HepG2 (cell line): ENCODE results near the gene DNAH8. TPM values are rescaled to one million over a fixed set of nuclear protein-coding genes. Genes with fewer than 3 reads are reported as not detected.

Experiments
- ATAC-seq: fragments of 200-7000 bp; cut with Tn5 transposase; 3 replicates; pipeline ENCODE4 v1.9.1; 2020; ENCODE audit warnings: mild to moderate bottlenecking, moderate library complexity
- BruUV-seq: library from RNA; stranded (reverse); fragments of 400-500 nt; replicated peaks from 2 replicates; lab custom pipeline; 2021; lab: Mats Ljungman, UMichigan
- CTCF ChIA-PET: fragments of 300-600 bp; formaldehyde crosslinking; extraction: SDS; loops from one replicate; lab custom pipeline; 2021; ENCODE audit warnings: low total read pairs, inconsistent platforms, low intra/inter-chr PET ratio; lab: Yijun Ruan, JAX
- POLR2A ChIA-PET: fragments of 350-600 bp; sonication (Branson Sonifier 250); formaldehyde crosslinking; loops from one replicate; lab custom pipeline; 2020; ENCODE audit warnings: antibody characterized with exemption, inconsistent platforms; lab: Yijun Ruan, JAX
- DNase-seq: peaks from one replicate; pipeline ENCODE4 v3.0.0-alpha.2; 2015; ENCODE audit warnings: low spot score
- FAIRE-seq: peaks from 3 replicates; lab custom pipeline; 2011; peaks lifted over from hg19 to GRCh38; lab: Jason Lieb, UNC
- H2AFZ ChIP-seq: one replicate; pipeline ENCODE4 v1.6.1; 2011; ENCODE audit warnings: low read length, inconsistent platforms
- H3K27ac ChIP-seq: fragments of 300-600 bp; 3 replicates; pipeline ENCODE4 v1.8.0; 2011; ENCODE audit warnings: mixed run types, mild to moderate bottlenecking, mixed read lengths, low read length, inconsistent platforms; ENCODE audit not compliant: insufficient read depth; ENCODE audit errors: extremely low read length
- H3K27me3 ChIP-seq, 2 experiments: fragments of 200-600 bp in 1 of 2; 2 replicates in 1 of 2; 3 replicates in 1 of 2; pipeline versions ENCODE4 v1.6.0 to v1.8.0; 2011; ENCODE audit warnings: low read length in 2 of 2, mild to moderate bottlenecking in 2 of 2, moderate library complexity in 2 of 2, inconsistent platforms in 1 of 2; ENCODE audit not compliant: insufficient read depth in 2 of 2, control insufficient read depth in 1 of 2
- H3K36me3 ChIP-seq, 2 experiments: fragments of 200-600 bp in 1 of 2; replicated peaks in 1 of 2; 2 replicates in 1 of 2; 3 replicates in 1 of 2; pipeline versions ENCODE4 v1.5.1 to v1.8.0; 2011; ENCODE audit warnings: low read length in 2 of 2, inconsistent platforms in 1 of 2; ENCODE audit not compliant: insufficient read depth in 2 of 2, control insufficient read depth in 1 of 2
- H3K4me1 ChIP-seq: 2 replicates; pipeline ENCODE4 v1.5.1; 2012; ENCODE audit warnings: low read length, inconsistent platforms; ENCODE audit not compliant: insufficient read depth
- H3K4me2 ChIP-seq: 2 replicates; pipeline ENCODE4 v1.6.0; 2011; ENCODE audit warnings: low read depth, low read length, inconsistent platforms
- H3K4me3 ChIP-seq, 3 experiments: fragments of 200-600 bp in 1 of 3; sonication (generic), shearing (Covaris generic) in 1 of 3; replicated peaks in 1 of 3; 2 replicates each; pipeline ENCODE4 v1.5.1; 2011 to 2016; ENCODE audit warnings: low read length in 3 of 3, inconsistent platforms in 2 of 3, low read depth in 2 of 3, mild to moderate bottlenecking in 2 of 3, control low read depth in 1 of 3, mixed read lengths in 1 of 3; ENCODE audit not compliant: insufficient read depth in 1 of 3
- H3K79me2 ChIP-seq: one replicate; pipeline ENCODE4 v1.6.1; 2011; ENCODE audit warnings: low read length, inconsistent platforms; ENCODE audit not compliant: insufficient read depth
- H3K9ac ChIP-seq: 2 replicates; pipeline ENCODE4 v1.6.0; 2011; ENCODE audit warnings: mild to moderate bottlenecking, low read depth, low read length, inconsistent platforms; ENCODE audit not compliant: insufficient read depth
- H3K9me3 ChIP-seq: 2 replicates; pipeline ENCODE4 v1.5.1; 2012; ENCODE audit warnings: mild to moderate bottlenecking, low read length
- H4K20me1 ChIP-seq: 2 replicates; pipeline ENCODE4 v1.6.0; 2011; ENCODE audit warnings: inconsistent platforms, mild to moderate bottlenecking, low read length, moderate library complexity; ENCODE audit not compliant: insufficient read depth
- ARID2 ChIP-seq: sonication (generic); formaldehyde crosslinking; IDR thresholded peaks from 2 replicates; pipeline ENCODE4 v1.8.1; 2022; ENCODE audit warnings: mild to moderate bottlenecking, missing genetic modification reagents, borderline replicate concordance
- ARID3A ChIP-seq: IDR thresholded peaks from 2 replicates; pipeline ENCODE4 v1.6.1; 2012; ENCODE audit warnings: low read depth, low read length, improper control_type of control experiment
- DMTF1 ChIP-seq: sonication (generic); formaldehyde crosslinking; IDR thresholded peaks from 2 replicates; pipeline ENCODE4 v1.4.0; 2020; ENCODE audit warnings: mild to moderate bottlenecking, missing genetic modification reagents
- FOXK2 ChIP-seq: fragments of 450-650 bp; IDR thresholded peaks from 2 replicates; pipeline ENCODE4 v1.6.1; 2016
- GTF2F1 ChIP-seq: fragments of 150-350 bp; IDR thresholded peaks from 2 replicates; pipeline ENCODE4 v1.6.1; 2014; ENCODE audit warnings: low read length
- KDM4B ChIP-seq: sonication (generic); formaldehyde crosslinking; IDR thresholded peaks from 2 replicates; pipeline ENCODE4 v1.4.0; 2020; ENCODE audit warnings: missing genetic modification reagents
- POGZ ChIP-seq: sonication (generic); formaldehyde crosslinking; IDR thresholded peaks from 2 replicates; pipeline ENCODE4 v1.4.0; 2020; ENCODE audit warnings: mild to moderate bottlenecking, missing genetic modification reagents
- SAP130 ChIP-seq: IDR thresholded peaks from 2 replicates; pipeline ENCODE4 v1.6.1; 2016; ENCODE audit warnings: low read depth
- STAG1 ChIP-seq: sonication (generic); formaldehyde crosslinking; IDR thresholded peaks from 2 replicates; pipeline ENCODE4 v1.4.0; 2020; ENCODE audit warnings: missing genetic modification reagents
- TBX2 ChIP-seq: sonication (generic); formaldehyde crosslinking; IDR thresholded peaks from 2 replicates; pipeline ENCODE4 v1.5.0; 2020; ENCODE audit warnings: missing genetic modification reagents, mild to moderate bottlenecking, borderline replicate concordance
- TOE1 ChIP-seq: sonication (generic); formaldehyde crosslinking; IDR thresholded peaks from 2 replicates; pipeline ENCODE4 v1.4.0; 2020; ENCODE audit warnings: mild to moderate bottlenecking, missing genetic modification reagents
- ZBTB3 ChIP-seq: sonication (generic); formaldehyde crosslinking; IDR thresholded peaks from 2 replicates; pipeline ENCODE4 v1.4.0; 2020; ENCODE audit warnings: low read depth, mild to moderate bottlenecking, moderate library complexity, missing genetic modification reagents, borderline replicate concordance
- ZNF260 ChIP-seq: sonication (generic); formaldehyde crosslinking; IDR thresholded peaks from 2 replicates; pipeline ENCODE4 v1.4.0; 2020; ENCODE audit warnings: missing genetic modification reagents, low read depth, mild to moderate bottlenecking, borderline replicate concordance
- ZNF263 ChIP-seq: sonication (generic); formaldehyde crosslinking; IDR thresholded peaks from 2 replicates; pipeline ENCODE4 v1.4.0; 2020; ENCODE audit warnings: missing genetic modification reagents
- ZNF335 ChIP-seq: sonication (generic); formaldehyde crosslinking; IDR thresholded peaks from 2 replicates; pipeline ENCODE4 v1.4.0; 2020; ENCODE audit warnings: missing genetic modification reagents
- ZNF550 ChIP-seq: sonication (generic); formaldehyde crosslinking; IDR thresholded peaks from 2 replicates; pipeline ENCODE4 v1.4.0; 2020; ENCODE audit warnings: mild to moderate bottlenecking, missing genetic modification reagents, borderline replicate concordance
- ZNF567 ChIP-seq: sonication (generic); formaldehyde crosslinking; IDR thresholded peaks from 2 replicates; pipeline ENCODE4 v1.8.1; 2023; ENCODE audit warnings: mild to moderate bottlenecking, missing genetic modification reagents, borderline replicate concordance
- WGBS: methylation state at CpG from one replicate; pipeline ENCODE4 v1.1.6; 2017; ENCODE audit warnings: low lambda C conversion rate; 5-methylcytosine and 5-hydroxymethylcytosine counted together
- in situ Hi-C: cut with HindIII; loops from 2 replicates; pipeline ENCODE4 v1.10.0; 2017; ENCODE audit warnings: low pct_unique_long_range_greater_than_20kb; ENCODE audit not compliant: extremely low pct_ligation_motif_present
- intact Hi-C: fragments of 100-400 bp; cut with micrococcal nuclease; formaldehyde crosslinking; loops from one replicate; pipeline ENCODE4 v1.10.0; 2022; ENCODE audit not compliant: unreplicated experiment
- polyA plus RNA-seq, 8 experiments: library from polyadenylated mRNA; depleted of rRNA in 3 of 8; stranded (reverse) in 7 of 8; unstranded in 1 of 8; fragments of >200 nt; fragmentation: Illumina TruSeq in 4 of 8; extraction: Trizol in 4 of 8; gene quantifications; 2 replicates each; pipeline versions ENCODE4 v1.2.1 to v1.2.3, GENCODE V29; 2011 to 2016; ENCODE audit warnings: low read depth in 4 of 8, missing spikeins in 1 of 8, mixed read lengths in 1 of 8; ENCODE audit not compliant: insufficient read depth in 1 of 8
- total RNA-seq, 5 experiments: library from RNA; depleted of rRNA; stranded (reverse); fragments of >200 nt; fragmentation: Illumina TruSeq; extraction: Trizol; gene quantifications; 2 replicates each; pipeline ENCODE4 v1.2.3, GENCODE V29; 2016; ENCODE audit warnings: low read depth in 1 of 5

The DNAH8 gene
- total and polyA plus RNA-seq, 2 of the 13 experiments (the other 11 are each of a cell fraction or from before 2014, with no cell fraction given), result not detected

DNA sequence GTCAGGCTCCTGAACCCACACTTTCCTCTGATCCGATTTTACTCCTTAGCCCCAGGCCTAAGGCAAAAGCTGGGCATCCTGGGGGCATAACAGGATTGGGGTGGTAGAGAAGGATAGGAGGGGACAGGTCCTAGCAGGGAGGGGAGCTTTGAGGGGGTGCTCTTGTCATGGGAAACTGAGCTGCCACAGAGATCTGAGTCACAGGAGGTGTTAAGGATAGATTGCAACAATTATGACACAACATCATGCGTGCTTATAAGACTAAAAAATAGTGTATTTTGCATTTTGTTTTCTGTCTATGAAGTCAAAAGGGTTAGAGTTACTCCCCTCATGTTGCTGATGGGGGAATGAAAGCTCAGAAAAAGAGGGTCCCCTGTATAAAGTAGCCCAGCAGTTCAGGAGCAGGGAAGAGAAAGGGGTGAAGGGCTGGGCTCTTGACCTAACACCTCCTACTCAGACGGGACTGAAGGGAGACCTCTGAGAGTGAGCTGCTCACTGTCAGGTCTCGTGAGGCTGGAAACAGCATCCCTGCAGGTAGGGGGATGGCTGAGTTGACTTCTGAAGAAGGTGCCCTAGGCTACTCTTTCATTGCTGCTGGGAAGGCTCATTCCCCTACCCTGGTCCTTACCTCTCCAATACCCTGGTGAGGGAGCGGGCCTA is 335.5 kb downstream of the DNAH8 start (continued):
- no peak for TF ChIP-seq TOE1
- no peak for TF ChIP-seq DMTF1 (CRISPR knock-in tag)
- TF ChIP-seq ARID2 (CRISPR knock-in tag), result no peak

- Histone ChIP-seq H3K9me3 (no peaks in the 10 kb centered on the region), H3K27ac (no peak overlapping the region), H3K4me1 (no peaks in the 10 kb centered on the region), H3K9ac (no peak overlapping the region), H3K4me3 (no peak overlapping the region), H2AFZ (no peak overlapping the region), H3K27me3 (peaks cover 6 to 58% of the 10 kb centered on the region in 2 experiments), H3K36me3 (no peaks in the 10 kb centered on the region), H4K20me1 (no peaks in the 10 kb centered on the region), H3K4me2 (no peak overlapping the region), H3K79me2 (no peaks in the 10 kb centered on the region)
- ATAC-seq, result no peak
- in situ Hi-C loops (no loop called here), intact Hi-C loops (no loop called here)
- ChIA-PET POLR2A (no interaction called here), CTCF (no interaction called here)
- no peak for FAIRE-seq
- no peak for DNase-seq
- WGBS, result 8% methylated on average over 4 of the region's 4 CpGs
- no TSS peak for BruUV-seq
- no peak for TF ChIP-seq ZNF567
- no peak for TF ChIP-seq GTF2F1
- TF ChIP-seq ZNF263 (CRISPR knock-in tag), result no peak
- no peak for TF ChIP-seq ARID3A
- TF ChIP-seq STAG1 (CRISPR knock-in tag), result no peak
- TF ChIP-seq ZNF260 (CRISPR knock-in tag), result no peak
- TF ChIP-seq TBX2 (CRISPR knock-in tag), result no peak
- TF ChIP-seq SAP130 (CRISPR knock-in tag), result no peak
- no peak for TF ChIP-seq ZNF335 (CRISPR knock-in tag)
- no peak for TF ChIP-seq FOXK2
- no peak for TF ChIP-seq ZBTB3 (CRISPR knock-in tag)
- TF ChIP-seq ZNF550 (CRISPR knock-in tag), result no peak
- no peak for TF ChIP-seq POGZ (CRISPR knock-in tag)
- TF ChIP-seq KDM4B (CRISPR knock-in tag), result no peak
Observed at GRCh38 chr6:39051399-39052122, 336.4 kb downstream of the DNAH8 start.
